Measurements from ENCODE around the gene SEPTIN10.

Gene SEPTIN10

GRCh38 chr2:109637749-109638570 lies 24.2 kb upstream of the SEPTIN10 start:
- no peak for TF ChIP-seq CTCF (IDR thresholded peaks at IDR 0.05)

GRCh38 chr2:109636317-109636716 lies 22.6 kb upstream of the SEPTIN10 start:
- no peak for TF ChIP-seq CTCF (IDR thresholded peaks at IDR 0.05)

GRCh38 chr2:109635426-109636304 lies 21.9 kb upstream of the SEPTIN10 start:
- no peak for TF ChIP-seq CTCF (IDR thresholded peaks at IDR 0.05)

GRCh38 chr2:109633284-109633961 lies 19.7 kb upstream of the SEPTIN10 start:
- TF ChIP-seq CTCF (IDR thresholded peaks at IDR 0.05) = no peak

- TF ChIP-seq CTCF (IDR thresholded peaks at IDR 0.05) = no peak
These were observed 18.5 kb upstream of the SEPTIN10 start for GRCh38 chr2:109632158-109632789.

- no peak for TF ChIP-seq CTCF (IDR thresholded peaks at IDR 0.05)
These were observed 18.0 kb upstream of the SEPTIN10 start for GRCh38 chr2:109631741-109632140.

Measured in LNCAP (cell line).